Keratinocyte (primary cell): Measurements from ENCODE around the gene NRG2. TPM values are rescaled to one million over a fixed set of nuclear protein-coding genes. Genes with fewer than 3 reads are reported as not detected.

Experiments
- DNase-seq: peaks from one replicate; pipeline ENCODE4 v3.0.0-alpha.2; 2011; ENCODE audit warnings: low read depth, missing footprints, low spot score
- FAIRE-seq: peaks from 2 replicates; lab custom pipeline; 2011; peaks lifted over from hg19 to GRCh38; lab: Jason Lieb, UNC
- H2AFZ ChIP-seq: 2 replicates; pipeline ENCODE4 v1.6.0; 2012; ENCODE audit warnings: low read length, control low read depth, inconsistent platforms; ENCODE audit not compliant: control insufficient read depth
- H3K27ac ChIP-seq: 2 replicates; pipeline ENCODE4 v1.5.1; 2011; ENCODE audit warnings: low read length; ENCODE audit not compliant: control insufficient read depth, insufficient read depth
- H3K27me3 ChIP-seq: 3 replicates; pipeline ENCODE4 v1.6.0; 2011; ENCODE audit warnings: low read length; ENCODE audit not compliant: control insufficient read depth, insufficient read depth; ENCODE audit errors: extremely low read depth
- H3K36me3 ChIP-seq, 2 experiments: 2 replicates in 1 of 2; 3 replicates in 1 of 2; pipeline ENCODE4 v1.5.1; 2011; ENCODE audit warnings: low read length in 2 of 2, mild to moderate bottlenecking in 1 of 2; ENCODE audit not compliant: control insufficient read depth in 2 of 2, insufficient read depth in 2 of 2; ENCODE audit errors: extremely low read depth in 1 of 2
- H3K4me1 ChIP-seq: 3 replicates; pipeline ENCODE4 v1.5.1; 2011; ENCODE audit warnings: low read length; ENCODE audit not compliant: control insufficient read depth, insufficient read depth; ENCODE audit errors: extremely low read depth
- H3K4me2 ChIP-seq: 3 replicates; pipeline ENCODE4 v1.6.0; 2011; ENCODE audit warnings: low read depth, low read length; ENCODE audit not compliant: control insufficient read depth, insufficient read depth; ENCODE audit errors: extremely low read depth
- H3K4me3 ChIP-seq, 3 experiments: fragments of 200-600 bp in 1 of 3; sonication (generic) in 1 of 3; 2 replicates in 2 of 3; 3 replicates in 1 of 3; pipeline ENCODE4 v1.5.1; 2011 to 2016; ENCODE audit warnings: low read length in 3 of 3, mild to moderate bottlenecking in 3 of 3, control low read depth in 2 of 3, inconsistent platforms in 1 of 3, low read depth in 1 of 3, mixed read lengths in 1 of 3, mixed run types in 1 of 3, moderate library complexity in 1 of 3; ENCODE audit not compliant: control insufficient read depth in 2 of 3, insufficient read depth in 2 of 3; ENCODE audit errors: extremely low read depth in 1 of 3
- H3K79me2 ChIP-seq: 2 replicates; pipeline ENCODE4 v1.6.0; 2012; ENCODE audit warnings: low read length; ENCODE audit not compliant: control insufficient read depth, insufficient read depth
- H3K9ac ChIP-seq: 3 replicates; pipeline ENCODE4 v1.6.0; 2011; ENCODE audit warnings: low read length; ENCODE audit not compliant: control insufficient read depth, insufficient read depth; ENCODE audit errors: extremely low read depth
- H3K9me1 ChIP-seq: 3 replicates; pipeline ENCODE4 v1.6.0; 2011; ENCODE audit warnings: low read length; ENCODE audit not compliant: control insufficient read depth, insufficient read depth; ENCODE audit errors: extremely low read depth
- H3K9me3 ChIP-seq: 2 replicates; pipeline ENCODE4 v1.5.1; 2012; ENCODE audit warnings: low read depth, low read length; ENCODE audit not compliant: control insufficient read depth
- H4K20me1 ChIP-seq: 3 replicates; pipeline ENCODE4 v1.6.0; 2011; ENCODE audit warnings: low read length; ENCODE audit not compliant: control insufficient read depth, insufficient read depth; ENCODE audit errors: extremely low read depth
- CTCF ChIP-seq, 3 experiments: IDR thresholded peaks in 1 of 3; conservative IDR thresholded peaks in 1 of 3; optimal IDR thresholded peaks in 1 of 3; 2 replicates in 2 of 3; 3 replicates in 1 of 3; pipeline versions ENCODE3 to v1.5.1; 2011; ENCODE audit warnings: low read length in 3 of 3, mild to moderate bottlenecking in 3 of 3, moderate library complexity in 2 of 3, control low read depth in 1 of 3, inconsistent platforms in 1 of 3; ENCODE audit not compliant: insufficient read depth in 2 of 3; ENCODE audit errors: extremely low read depth in 1 of 3
- EZH2 ChIP-seq: IDR thresholded peaks from one replicate; pipeline ENCODE4 v1.6.1; 2012; ENCODE audit warnings: inconsistent platforms, mild to moderate bottlenecking, low read length, moderate library complexity
- dilution Hi-C: fragments of 300-500 bp; cut with MboI; formaldehyde crosslinking; loops from one replicate; pipeline ENCODE4 v1.7.0; 2020; ENCODE audit warnings: low sequenced_read_pairs; ENCODE audit not compliant: extremely low pct_ligation_motif_present
- polyA plus RNA-seq, 5 experiments: library from polyadenylated mRNA; depleted of rRNA in 3 of 5; stranded (reverse) in 3 of 5; stranded (forward) in 1 of 5; unstranded in 1 of 5; fragments of >200 nt; gene quantifications; 1 replicate in 1 of 5; 2 replicates in 3 of 5; 3 replicates in 1 of 5; pipeline versions ENCODE4 v1.2.1 to v1.2.3, GENCODE V29; 2011 to 2012; ENCODE audit warnings: missing spikeins in 2 of 5, low read depth in 1 of 5, low replicate concordance in 1 of 5

NRG2 gene
- polyA plus RNA-seq, 1 donor (not counting 4 experiments of a cell fraction or from before 2014, with no cell fraction given): 0.13 TPM

GRCh38 chr5:140054086-140054689 lies 11.1 kb upstream of the NRG2 start:
- dilution Hi-C loops: loop anchor here (25.0 kb wide), 1 partner anchor 108 kb away; no protein-coding TSS in a partner anchor
- Histone ChIP-seq H4K20me1 (no peaks in the 10 kb centered on the region), H3K79me2 (no peaks in the 10 kb centered on the region), H2AFZ (no peak overlapping the region), H3K9me3 (no peaks in the 10 kb centered on the region), H3K9ac (no peak overlapping the region), H3K36me3 (no peaks in the 10 kb centered on the region), H3K9me1 (no peaks in the 10 kb centered on the region), H3K27ac (no peak overlapping the region), H3K27me3 (peaks cover 21% of the 10 kb centered on the region), H3K4me1 (no peaks in the 10 kb centered on the region), H3K4me2 (no peak overlapping the region), H3K4me3 (no peak overlapping the region)
- FAIRE-seq: no peak
- TF ChIP-seq CTCF (optimal IDR thresholded peaks at IDR 0.05 in 1 of 3, IDR thresholded peaks at IDR 0.05 in 1 of 3, conservative IDR thresholded peaks at IDR 0.05 in 1 of 3; ENCODE audit: extremely low read depth in 1 of 3, insufficient read depth in 2 of 3, low read length in 3 of 3) (no peak), EZH2 (no peak)
- DNase-seq: no peak

GRCh38 chr5:140051950-140052349 lies 8.9 kb upstream of the NRG2 start:
- H3K27me3 ChIP-seq: peaks cover 11% of the 10 kb centered on the region
- FAIRE-seq (no peak), DNase-seq (no peak)
- no peaks in the 10 kb centered on the region for H3K4me1 ChIP-seq
- no peaks in the 10 kb centered on the region for H3K9me1 ChIP-seq
- no peaks in the 10 kb centered on the region for H3K36me3 ChIP-seq
- H3K27ac ChIP-seq: no peak overlapping the region
- no peak overlapping the region for H2AFZ ChIP-seq
- H3K9ac ChIP-seq: no peak overlapping the region
- H3K4me3 ChIP-seq: no peak overlapping the region
- no peak overlapping the region for H3K4me2 ChIP-seq
- H3K9me3 ChIP-seq: no peaks in the 10 kb centered on the region
- H4K20me1 ChIP-seq: no peaks in the 10 kb centered on the region
- no peak for TF ChIP-seq EZH2
- no peak for TF ChIP-seq CTCF (optimal IDR thresholded peaks at IDR 0.05 in 1 of 3, IDR thresholded peaks at IDR 0.05 in 1 of 3, conservative IDR thresholded peaks at IDR 0.05 in 1 of 3; ENCODE audit: extremely low read depth in 1 of 3, insufficient read depth in 2 of 3, low read length in 3 of 3)
- dilution Hi-C loops: loop anchor here (25.0 kb wide), 1 partner anchor 110 kb away; no protein-coding TSS in a partner anchor
- no peaks in the 10 kb centered on the region for H3K79me2 ChIP-seq
